ENCODE measurements around the gene DCAF6.
"Not testable (repeated sequence)": the region's sequence is repeated elsewhere in the genome, so short reads cannot be mapped to it uniquely, and the experiment has no call there.

DCAF6 gene

DNA sequence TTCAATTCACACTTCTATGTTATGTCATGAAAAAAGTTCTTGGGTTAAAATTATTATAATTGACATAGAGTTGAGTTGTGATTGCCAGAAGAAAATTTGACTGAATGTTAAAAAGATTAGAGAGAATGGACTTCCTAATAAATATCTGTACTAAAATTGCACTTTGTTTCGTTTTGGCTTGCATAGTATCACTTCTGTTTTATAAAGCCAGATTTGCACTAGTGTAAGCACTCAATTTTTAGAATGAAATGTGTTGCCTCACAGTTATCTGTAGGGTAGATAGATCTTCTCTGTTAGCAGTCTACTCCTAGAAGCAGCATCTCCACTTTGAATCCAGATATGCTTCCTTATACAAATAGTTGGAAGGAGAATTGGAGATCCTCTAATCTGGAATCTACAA is 95.5 kb downstream of the DCAF6 start:
- no peak for DNase-seq

DNA sequence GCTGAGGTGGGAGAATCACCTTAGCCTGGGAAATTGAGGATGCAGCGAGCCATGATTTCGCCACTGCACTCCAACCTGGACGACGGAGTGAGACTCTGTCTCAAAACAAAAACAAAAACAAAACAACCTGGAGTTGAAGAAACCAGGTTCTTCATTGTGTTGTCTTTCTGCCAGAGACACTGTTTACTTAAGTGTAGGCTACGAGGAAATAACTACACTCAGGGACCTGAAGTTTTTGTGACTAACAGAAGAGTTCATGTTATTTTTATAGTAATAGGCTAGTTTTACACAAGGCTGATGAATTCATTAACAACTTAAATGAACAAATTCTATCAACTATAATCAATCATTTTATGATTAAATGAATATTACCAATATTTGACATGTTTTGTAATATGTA is 98.9 kb downstream of the DCAF6 start:
- no peak for DNase-seq

DNA sequence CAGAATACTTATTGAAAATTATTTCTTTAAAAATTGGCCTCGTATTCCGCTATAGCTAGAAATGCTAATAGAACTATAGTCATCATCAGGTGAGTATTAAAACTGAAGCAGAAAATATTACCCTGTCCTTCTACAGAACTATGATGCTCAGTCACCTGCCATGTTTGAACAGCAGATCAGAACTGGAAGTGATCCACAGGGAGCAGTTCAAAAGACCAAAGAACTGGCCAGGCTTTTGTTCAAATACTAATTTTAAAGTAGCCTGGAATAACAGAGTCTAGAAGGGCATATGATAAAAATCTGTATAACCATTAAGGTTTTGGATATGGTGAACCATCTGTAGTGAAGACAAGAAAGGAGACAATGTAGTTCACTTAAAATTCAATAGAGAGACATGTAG is 105.9 kb downstream of the DCAF6 start:
- no peak for DNase-seq

DNA sequence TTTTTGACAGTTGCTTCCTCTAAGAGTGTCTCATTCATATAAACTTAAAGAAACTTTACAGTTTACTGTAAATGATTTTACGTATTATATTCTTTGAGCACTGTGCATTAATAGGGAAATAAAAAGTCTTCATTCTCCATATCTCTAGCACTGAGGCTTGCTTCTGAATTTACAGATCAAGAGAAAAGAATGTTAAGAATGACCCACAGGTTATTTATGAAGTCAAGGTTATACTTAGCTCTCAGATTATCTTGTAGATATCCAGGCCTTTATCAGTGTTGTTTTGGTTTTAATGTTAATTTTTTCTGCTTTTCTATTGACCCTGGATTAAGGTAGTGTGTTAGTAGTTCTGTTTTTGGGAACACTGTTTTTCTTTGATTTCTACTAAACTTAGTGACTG is 108.8 kb downstream of the DCAF6 start:
- no peak for DNase-seq

DNA sequence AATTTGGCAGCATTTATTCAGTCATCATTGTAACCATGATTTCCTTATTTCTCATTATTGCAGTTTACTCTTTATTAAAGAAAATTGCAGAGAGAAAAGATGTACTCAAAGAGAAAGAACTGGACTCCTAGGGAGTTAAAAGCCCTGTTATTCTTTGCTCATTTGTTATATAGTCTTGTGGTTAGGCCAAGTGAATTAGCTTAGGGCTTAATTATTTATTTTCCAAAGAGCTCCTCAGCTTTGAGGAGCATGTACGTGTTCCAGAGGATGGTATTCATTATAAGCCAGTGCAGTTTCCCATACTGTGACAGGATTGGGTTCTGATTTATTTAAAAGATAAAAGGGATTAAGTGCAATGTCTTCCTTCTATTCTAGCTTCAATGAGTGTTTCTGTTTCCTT is 113.8 kb downstream of the DCAF6 start:
- DNase-seq, result no peak

DNA sequence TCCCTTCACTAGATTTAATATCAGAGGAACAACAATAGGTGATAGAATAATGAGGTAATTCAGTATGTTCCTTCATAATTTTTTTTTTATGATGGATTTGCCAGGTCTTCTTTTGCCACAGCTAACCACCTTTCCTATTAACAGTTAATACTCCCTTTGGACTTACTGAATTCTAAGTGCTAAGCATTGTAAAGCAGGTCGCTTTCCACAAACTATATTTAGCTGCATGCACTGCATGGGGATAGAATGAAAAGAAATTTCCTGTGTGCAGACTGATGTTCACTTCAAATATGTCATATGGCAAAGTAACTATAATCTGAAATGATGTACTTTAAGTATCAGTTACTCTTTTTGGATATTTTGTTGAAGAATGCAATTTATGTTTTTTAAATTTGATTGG is 114.4 kb downstream of the DCAF6 start:
- DNase-seq, result no peak

DNA sequence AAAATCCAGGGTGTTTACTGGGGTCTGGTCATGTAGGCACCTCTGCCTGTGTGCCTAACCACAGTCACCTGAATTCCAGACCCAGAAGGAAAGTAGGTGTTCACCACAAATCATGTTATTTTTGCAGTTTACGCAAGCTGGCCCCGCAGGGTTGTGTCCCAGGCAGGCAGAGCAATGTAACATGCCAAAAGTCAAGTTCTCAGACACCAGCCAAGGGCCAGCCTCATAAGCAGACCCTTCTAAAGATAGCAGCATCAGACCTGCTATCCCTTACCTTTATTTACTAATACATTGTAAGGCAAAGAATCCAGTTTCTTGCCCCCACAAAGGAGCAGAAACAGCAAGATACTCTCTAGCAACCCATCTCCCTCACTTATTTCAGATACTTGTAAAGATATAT is 117.2 kb downstream of the DCAF6 start:
- no peak for DNase-seq

DNA sequence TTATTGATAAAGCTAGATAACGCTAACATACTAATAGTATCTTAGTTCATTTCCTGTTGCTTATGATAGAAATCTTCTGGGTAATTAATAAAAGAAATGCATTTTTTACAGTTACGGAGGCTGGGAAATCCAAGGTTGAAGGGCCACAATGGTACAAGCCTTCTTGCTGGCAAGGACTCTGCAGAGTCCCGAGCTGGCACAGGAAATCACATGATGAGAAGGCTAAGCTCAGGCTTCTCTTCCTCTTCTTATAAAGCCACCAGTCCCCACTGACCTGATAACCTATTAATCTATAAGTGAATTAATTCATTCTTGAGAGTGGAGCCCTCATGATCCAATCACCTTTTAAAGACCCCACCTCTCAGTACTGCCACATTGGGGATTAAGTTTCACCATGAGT is 117.6 kb downstream of the DCAF6 start:
- DNase-seq, result no peak

DNA sequence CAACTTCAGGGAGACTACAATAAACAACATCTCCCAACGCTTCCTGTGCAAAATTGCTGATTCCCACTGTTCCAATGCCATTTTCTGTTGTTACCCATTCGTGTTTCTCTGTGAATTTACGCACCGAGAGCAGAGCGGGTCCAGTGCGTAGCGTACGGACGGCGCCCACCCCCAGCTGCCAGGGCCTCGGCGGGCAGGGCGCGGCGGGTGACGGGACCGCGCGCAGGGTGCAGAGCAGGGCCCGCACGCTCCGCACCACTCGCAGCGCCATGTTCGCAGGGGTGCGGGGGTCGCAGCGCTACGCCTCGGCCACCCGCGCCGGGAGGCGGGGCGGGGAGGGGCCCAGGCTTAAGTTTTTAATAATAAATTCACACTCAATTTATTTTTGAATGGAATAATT is 119.7 kb downstream of the DCAF6 start:
- not testable (repeated sequence) for DNase-seq

DNA sequence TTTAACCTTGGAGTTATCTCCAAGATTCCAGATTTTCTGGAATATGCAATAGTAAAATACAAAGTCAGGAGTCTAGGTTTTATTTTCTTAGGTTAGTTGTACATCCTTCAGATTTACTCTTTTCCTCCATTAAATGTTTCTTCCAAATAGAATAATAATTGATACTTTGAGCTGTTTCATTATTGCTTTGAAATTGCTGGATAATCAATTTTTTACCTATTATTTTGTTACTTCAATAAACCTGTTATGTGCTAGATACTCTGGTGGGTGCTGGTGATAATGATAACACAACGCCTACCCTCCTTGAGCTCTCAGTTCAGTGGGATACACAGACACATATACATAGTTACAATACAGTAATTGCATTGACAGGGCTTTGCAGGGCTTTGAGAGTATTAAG is 120.9 kb downstream of the DCAF6 start:
- no peak for DNase-seq

DNA sequence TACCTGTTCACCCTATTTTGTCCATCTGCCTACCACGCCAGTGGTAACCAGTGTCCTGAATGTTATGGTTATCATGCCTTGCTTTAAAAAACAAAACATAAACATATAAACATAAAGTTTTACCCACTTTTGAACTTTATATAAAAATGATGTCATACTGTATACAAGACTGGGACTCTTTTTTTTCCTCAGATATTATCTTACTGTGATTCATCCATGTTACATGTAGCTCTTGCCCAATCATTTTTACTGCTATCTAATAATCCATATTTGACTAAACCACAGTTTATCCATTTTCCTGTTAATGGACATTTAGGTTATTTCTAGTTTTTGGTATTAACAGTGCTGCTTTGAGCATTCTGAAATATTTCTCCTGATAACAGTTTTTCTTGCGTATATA is 121.4 kb downstream of the DCAF6 start:
- no peak for DNase-seq

DNA sequence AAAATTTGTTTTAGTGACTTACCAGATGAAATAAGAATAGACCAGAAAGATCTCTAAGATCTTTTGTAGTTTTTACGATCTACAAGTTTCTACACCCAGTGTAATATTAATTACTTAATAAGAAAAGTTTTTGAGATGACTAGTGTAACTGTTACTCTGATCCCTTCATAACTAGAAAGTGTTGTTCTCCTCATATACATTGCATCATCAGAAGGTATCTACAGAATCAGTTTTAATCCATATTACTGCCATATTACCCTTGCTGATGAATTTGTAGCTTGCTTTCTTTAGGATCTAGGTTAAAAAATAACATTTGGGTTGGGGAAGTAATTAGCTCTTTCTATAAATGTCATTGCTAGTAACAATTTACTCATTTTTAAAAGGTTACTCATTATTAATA is 127.7 kb downstream of the DCAF6 start:
- no peak for DNase-seq

DNA sequence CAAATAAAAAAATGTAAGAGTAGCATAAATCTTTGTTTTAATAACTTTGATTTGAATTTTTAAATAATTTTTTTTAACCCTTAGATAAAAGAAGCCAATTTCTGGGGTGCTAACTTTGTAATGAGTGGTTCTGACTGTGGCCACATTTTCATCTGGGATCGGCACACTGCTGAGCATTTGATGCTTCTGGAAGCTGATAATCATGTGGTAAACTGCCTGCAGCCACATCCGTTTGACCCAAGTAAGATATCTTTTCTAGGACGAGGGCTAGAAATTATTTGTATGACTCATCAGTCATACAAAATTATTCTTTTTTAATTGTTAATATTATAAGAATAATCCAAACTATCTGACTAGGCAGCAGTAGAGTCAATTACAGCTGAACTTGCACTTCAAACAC is 129.0 kb downstream of the DCAF6 start:
- no peak for DNase-seq

DNA sequence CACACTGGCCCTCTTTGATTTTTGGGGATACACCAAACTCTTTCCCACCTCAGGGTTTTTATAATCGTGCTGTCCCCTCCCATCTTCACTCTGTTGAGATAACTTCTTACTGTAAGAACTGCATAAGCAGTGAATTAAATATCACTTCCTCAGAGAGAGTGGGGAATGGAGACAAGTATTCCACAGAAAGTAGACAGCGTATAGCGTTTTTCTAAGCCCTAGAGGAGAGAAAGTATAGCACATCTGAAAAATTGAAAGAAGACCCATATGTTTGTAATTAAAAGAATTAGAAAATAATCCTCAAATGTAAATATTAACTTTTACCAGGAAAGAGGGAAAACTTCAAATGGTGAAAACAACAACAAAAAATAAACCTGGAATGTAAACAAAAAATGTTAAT is 132.9 kb downstream of the DCAF6 start:
- DNase-seq, result no peak

DNA sequence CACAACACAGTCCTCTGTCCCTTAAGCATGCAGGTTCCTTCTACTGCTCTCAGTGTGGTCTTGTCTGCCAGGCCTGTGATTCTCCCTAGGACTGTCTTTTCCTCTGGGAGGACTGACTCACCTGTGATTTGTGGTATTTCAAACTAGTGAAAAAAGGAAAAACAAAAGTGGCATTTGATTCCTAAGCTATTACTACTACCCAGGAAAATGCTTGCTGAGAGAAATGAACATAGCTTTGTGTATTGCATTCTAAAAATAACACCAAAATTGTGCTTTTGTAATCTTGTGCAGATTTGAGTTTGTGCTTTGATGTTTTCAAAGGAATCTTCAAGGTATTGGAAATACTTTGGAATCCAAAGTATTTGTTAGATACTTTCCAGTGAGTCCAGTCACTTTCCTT is 143.3 kb downstream of the DCAF6 start:
- DNase-seq, result no peak

DNA sequence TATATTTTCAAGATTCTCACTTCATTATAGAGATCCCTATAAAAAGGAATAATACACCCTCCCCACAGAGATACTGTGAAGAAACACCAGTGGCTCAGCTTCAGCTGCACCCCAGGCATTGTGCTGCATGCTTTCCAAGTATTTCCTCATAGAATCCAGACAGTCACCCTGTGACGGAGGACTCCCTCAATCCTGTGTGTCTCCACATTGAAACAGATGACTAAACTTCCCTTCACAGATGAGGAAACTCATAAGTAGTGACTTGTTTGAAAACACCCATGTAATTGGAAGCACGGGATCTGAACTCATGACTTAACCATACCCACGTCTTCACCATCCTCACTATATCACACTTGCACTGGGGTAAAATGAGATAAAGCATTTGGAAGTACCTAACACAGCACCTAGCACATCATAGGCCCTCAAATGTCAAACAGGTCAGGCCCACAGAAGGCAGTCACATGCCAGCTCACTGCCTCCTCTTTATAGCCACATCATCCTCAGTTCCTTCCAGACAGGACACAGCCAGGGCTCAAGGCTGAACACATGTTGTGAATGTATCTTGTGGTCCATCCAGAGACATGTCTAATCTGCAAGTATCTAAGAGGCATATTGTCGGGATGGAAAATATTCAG is 145.0 kb downstream of the DCAF6 start:
- no peak for DNase-seq

DNA sequence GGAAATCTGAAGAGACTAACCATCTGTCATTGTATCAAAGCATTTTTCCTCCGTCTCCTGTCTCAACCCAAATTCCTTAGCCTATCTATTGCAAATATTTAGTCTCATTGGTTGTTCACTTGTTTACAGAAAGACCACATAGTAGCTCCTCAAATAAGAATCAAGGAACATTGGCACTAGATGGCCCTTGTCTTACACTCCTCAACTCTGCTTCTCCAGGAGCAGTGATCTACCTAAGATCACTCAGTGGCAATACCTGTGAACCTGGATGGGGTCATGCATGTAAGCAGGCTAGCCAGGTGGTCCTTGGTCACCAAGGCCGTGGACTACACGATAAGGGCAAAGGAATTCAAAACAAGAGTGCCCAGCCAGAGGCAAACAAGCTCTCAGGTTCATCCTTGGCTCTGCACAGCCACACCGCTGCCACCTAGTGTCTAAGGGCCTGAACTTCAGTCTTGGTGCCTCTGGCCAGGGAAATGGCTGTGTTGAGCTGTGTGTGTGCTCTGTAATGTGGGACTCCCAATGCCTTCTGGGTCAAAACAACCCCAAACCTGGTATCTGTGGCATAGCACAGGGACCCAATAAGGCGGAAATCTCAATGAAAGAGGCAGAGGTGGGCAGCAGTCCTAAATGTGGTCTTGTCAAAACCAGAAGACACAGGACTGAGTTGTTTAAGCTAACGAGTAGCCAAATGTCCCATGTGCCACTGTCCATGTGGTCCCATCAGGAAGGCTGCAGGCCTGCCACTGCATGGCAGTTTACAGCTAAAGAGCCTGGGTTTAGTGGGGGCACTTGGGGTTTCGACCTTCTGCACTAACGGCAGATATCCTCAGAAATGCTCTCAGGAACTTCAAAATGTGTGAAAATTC is 145.8 kb downstream of the DCAF6 start:
- DNase-seq, result peak; percentile 50

DNA sequence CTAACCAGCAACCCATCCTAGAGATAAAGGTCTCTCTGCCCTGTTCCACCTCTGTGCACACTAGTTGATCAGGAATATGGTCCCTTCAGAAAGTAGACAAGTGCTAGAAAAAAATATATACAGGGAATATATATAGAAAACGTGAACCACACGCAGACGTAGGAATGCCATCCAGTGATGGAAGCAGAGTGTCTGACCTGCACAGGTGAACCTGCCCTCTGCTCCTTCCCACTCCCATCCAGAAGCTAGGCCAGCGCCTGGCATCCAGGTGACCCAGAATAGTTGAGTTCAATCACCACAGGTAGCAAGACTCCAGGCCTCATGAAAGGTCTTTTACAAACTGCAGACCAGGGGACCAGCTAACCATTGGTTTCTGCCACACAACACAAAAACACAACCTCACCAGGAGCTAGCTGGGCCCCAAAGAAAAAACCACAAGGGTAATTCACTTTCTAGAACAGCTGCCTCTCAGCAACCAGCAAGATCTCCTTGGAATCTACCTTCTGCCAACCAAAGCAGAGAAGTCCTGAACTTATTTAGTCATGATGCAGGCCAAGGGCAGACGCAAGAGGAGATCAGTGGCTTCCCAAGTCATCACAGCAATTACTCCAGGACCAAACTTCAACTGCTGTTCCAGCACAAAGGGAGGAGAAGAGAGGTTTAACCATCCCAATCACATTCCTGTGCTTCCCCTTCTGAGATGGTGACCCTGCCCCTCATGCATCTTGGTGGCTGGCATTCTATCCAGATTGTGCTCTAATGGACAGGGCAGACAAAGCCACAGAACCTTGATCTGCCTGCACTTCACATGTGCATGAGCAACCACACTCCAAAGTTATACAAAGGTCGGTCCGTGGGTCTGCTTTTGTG is 147.2 kb downstream of the DCAF6 start:
- DNase-seq, result no peak

DNA sequence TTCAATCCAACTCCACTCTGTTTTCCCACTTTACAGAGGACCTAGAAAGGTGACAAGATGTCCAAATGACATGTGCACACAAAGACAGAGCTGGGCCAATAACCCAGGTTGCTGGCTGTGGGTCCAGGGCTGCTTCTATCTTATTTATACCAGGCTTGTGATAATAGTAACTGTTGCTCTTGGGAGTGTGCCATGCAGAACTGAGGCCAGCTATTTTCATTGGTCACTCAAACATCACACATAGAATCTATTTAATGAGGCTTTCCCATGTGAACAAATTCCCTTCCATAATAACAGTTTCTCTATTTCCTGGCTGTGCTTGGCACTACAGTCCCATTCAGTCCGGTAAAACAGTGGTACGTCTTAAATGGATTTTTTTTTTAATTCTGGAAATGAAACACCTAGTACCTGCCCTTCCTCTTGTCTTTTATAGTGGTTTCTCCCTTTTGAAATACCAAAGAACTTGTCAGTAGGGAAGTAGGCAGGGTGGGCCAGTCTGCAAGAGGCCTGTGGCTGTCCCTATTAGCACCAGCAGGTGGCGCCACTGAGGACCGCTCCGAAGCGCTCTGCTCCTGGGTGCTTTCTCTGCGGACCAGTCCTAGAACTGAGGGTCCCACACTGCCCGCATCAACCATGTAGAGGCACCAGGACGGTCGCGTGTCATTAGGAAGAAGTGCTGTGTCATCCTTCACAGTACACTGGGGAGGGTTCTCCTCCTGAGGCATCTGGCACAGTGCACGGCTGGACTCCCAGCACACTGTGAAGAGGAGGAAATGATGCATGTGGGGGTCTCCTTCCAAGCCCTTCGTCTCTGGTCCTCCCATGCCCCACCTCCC is 148.1 kb downstream of the DCAF6 start:
- peak; percentile 21 for DNase-seq

DNA sequence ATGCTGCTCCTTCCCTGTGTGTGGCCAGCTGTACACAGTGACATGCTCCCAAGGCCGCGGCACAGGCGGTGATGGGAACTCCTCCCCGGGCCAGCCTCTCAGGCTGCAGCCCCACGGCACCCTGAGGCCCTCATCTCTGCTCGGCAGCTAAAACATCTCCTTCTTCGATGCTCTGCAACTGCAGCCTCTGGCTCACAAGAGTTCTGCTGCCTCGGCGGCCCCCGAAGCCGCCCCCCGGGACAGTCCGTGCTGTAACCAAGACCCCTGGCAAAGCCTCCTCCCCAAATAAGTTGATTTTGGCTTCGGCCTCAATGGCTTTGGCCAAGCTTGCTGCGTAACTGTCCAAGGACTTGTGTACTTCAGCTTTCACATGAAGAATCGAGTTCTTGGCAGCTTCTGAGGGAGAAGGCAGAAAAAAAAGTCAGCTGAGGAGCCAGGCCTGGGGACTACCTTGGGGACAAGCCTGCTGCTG is 149.0 kb downstream of the DCAF6 start:
- DNase-seq, result no peak

DNA sequence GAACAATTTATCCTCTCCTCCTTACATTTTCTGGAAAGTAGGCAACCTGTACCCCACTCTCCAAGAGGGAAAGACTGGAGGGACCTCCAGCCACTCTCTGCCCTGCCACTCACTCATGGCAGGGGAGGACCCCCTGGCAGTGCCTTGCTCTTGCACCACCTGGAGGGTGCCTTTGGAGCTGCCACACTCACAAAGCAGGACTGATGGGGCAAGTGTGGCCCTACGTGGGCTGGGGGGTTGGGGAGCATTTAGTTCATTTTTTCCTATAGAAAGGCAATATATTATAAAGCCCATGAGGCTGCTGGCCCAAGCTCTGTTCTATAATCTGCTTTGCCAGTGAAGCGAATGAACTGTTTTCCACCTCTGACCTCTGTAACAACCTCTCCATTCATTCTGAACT is 150.0 kb downstream of the DCAF6 start:
- no peak for DNase-seq

DNA sequence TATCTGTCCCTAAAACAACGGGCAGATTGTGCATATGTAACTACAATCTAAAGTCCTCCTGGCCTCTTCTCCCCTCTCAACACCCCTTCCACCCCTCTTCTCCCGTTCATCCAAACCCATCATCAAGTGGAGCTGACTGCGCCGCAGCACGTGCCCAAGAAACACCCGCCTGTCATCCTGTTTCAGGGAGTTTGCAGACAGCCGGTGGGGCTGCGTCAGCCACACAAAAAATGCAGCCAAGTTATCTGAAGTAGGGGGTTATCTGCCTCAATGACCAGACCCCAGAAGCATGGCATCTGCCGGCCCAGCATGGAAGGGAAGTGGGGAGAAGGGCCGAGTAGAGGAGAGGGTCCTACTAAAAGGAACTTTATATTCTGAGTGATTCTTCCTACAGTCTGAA is 151.2 kb downstream of the DCAF6 start:
- no peak for DNase-seq

Data from NCI-H1048 (cell line).